ENCODE results near the gene CHRNA3. TPM values are rescaled to one million over a fixed set of nuclear protein-coding genes. Genes with fewer than 3 reads are reported as not detected.

The CHRNA3 gene
- polyA plus RNA-seq, 1 of the 3 experiments (the other 2 are of a cell fraction), result 2.3 TPM

- TF ChIP-seq MEF2A (IDR thresholded peaks at IDR 0.05; ENCODE audit: borderline replicate concordance, low read depth) (no peak), POLR2AphosphoS5 (IDR thresholded peaks at IDR 0.05; ENCODE audit: low read depth, low read length) (peak; percentile 73), TCF12 (IDR thresholded peaks at IDR 0.05) (no peak), SMC3 (IDR thresholded peaks at IDR 0.05; ENCODE audit: low read depth, low read length) (no peak)
These were observed 55.5 kb downstream of the CHRNA3 start, which contains the start of gene CHRNA5 (continued) for GRCh38 chr15:78565097-78565950.

DNA sequence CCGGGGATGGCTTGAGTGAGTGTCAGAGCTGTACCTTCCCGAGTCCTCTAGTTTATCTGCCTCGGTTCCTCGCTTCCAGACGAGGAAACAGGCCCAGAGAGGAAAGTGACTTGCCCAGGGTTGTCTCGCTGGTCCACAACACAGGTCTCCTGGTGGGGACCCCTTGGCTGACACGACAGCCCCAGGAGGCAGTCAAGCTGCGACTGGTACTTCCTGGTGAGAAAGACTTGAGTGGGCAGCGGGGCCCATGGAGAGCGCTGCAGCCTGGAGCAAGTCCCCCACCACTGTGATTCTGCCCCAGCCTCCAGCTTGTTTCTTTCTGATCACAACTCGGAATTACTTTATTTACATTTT is 56.1 kb downstream of the CHRNA3 start:
- peak overlapping the region; percentile 75; the same call in 1 of the 2 replicates for H2AFZ ChIP-seq (ENCODE audit: low read depth)
- POLR2A ChIA-PET, result interaction anchor here (0.6 to 2.2 kb wide), 8 partner anchors 24 to 265 kb away, joined by 3 to 17 read pairs (median 6); partner anchors contain the start of genes CHRNA3, IREB2, PSMA4 and SKIC8
- no peaks in the 10 kb centered on the region for H3K9me3 ChIP-seq

DNA sequence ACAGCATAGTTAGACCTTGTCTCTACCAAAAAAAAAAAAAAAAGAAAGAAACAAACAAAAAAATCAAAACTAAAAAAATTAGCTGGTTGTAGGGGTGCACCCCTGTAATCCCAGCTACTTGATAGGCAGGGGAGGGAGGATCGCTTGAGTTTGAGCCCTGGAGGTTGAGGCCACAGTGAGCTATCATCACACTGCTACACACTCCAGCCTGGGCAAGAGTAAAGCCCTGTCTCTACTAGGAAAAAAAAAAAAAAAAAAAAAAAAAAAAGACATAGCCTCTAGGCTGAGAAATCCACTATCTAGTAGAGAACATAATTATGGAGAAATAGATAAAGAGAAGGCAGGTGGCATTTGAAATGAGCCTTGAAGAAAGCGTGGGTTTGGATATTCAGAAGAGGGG is 57.7 kb downstream of the CHRNA3 start:
- Histone ChIP-seq H3K4me2 (no peak overlapping the region), H3K9ac (no peak overlapping the region), H3K9me3 (no peaks in the 10 kb centered on the region), H3K27me3 (ENCODE audit: insufficient read depth) (no peaks in the 10 kb centered on the region; the same call in 1 of the 2 replicates), H3K9me2 (no peaks in the 10 kb centered on the region), H3K36me3 (replicated peaks in 1 of 2; ENCODE audit: control insufficient read depth in 1 of 2, insufficient read depth in 2 of 2, low read length in 1 of 2) (no peaks in the 10 kb centered on the region), H3K4me1 (ENCODE audit: control insufficient read depth in 1 of 2, insufficient read depth in 2 of 2, low read depth in 1 of 2, low read length in 1 of 2) (peaks cover 0 to 13% of the 10 kb centered on the region in 2 experiments; a peak in 2 of 4 replicates), H3F3A (replicated peaks; ENCODE audit: insufficient read depth) (peaks cover 9% of the 10 kb centered on the region), H3K27ac (ENCODE audit: low read depth in 2 of 2, low read length in 1 of 2) (no peak overlapping the region), H4K20me1 (ENCODE audit: insufficient read depth) (no peaks in the 10 kb centered on the region), H3K4me3 (ENCODE audit: low read depth in 2 of 2, low read length in 1 of 2) (no peak overlapping the region), H2AFZ (ENCODE audit: low read depth) (no peak overlapping the region), H3K79me2 (ENCODE audit: insufficient read depth) (0 out of 2 replicates have a peak, but pooled peaks cover 4% of the 10 kb centered on the region)
- ChIA-PET CTCF (no interaction called here), POLR2A (no interaction called here)
- DNase-seq, result no peak
- TF ChIP-seq RCOR1 (IDR thresholded peaks at IDR 0.05; ENCODE audit: low read length) (no peak), EP300 (IDR thresholded peaks at IDR 0.05; ENCODE audit: borderline replicate concordance in 1 of 2, low read depth in 1 of 2, low read length in 1 of 2) (no peak), GABPA (IDR thresholded peaks at IDR 0.05; ENCODE audit: low read depth) (no peak), FOXM1 (IDR thresholded peaks at IDR 0.05; ENCODE audit: low read depth) (no peak), GATA2 (CRISPR knock-in tag; IDR thresholded peaks at IDR 0.05) (no peak)
- TF ChIP-seq, protein P1, sequence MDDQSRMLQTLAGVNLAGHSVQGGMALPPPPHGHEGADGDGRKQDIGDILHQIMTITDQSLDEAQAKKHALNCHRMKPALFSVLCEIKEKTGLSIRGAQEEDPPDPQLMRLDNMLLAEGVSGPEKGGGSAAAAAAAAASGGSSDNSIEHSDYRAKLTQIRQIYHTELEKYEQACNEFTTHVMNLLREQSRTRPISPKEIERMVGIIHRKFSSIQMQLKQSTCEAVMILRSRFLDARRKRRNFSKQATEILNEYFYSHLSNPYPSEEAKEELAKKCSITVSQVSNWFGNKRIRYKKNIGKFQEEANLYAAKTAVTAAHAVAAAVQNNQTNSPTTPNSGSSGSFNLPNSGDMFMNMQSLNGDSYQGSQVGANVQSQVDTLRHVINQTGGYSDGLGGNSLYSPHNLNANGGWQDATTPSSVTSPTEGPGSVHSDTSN (IDR thresholded peaks at IDR 0.05), result no peak
- TF ChIP-seq, protein P2, sequence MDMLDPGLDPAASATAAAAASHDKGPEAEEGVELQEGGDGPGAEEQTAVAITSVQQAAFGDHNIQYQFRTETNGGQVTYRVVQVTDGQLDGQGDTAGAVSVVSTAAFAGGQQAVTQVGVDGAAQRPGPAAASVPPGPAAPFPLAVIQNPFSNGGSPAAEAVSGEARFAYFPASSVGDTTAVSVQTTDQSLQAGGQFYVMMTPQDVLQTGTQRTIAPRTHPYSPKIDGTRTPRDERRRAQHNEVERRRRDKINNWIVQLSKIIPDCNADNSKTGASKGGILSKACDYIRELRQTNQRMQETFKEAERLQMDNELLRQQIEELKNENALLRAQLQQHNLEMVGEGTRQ (IDR thresholded peaks at IDR 0.05; ENCODE audit: borderline replicate concordance, low read depth, low read length), result no peak
- 87% methylated on average over 2 of the region's 2 CpGs for WGBS (ENCODE audit: low lambda C conversion rate)

More for the DNA sequence above, 56.1 kb downstream of the CHRNA3 start:
- H3K36me3 ChIP-seq (replicated peaks in 1 of 2; ENCODE audit: control insufficient read depth in 1 of 2, insufficient read depth in 2 of 2, low read length in 1 of 2), result no peaks in the 10 kb centered on the region
- H3K79me2 ChIP-seq (ENCODE audit: insufficient read depth), result peaks cover 16% of the 10 kb centered on the region; the same call in 1 of the 2 replicates
- 89% methylated on average over 8 of the region's 11 CpGs for WGBS (ENCODE audit: low lambda C conversion rate)
- DNase-seq, result no peak
- H3K27me3 ChIP-seq (ENCODE audit: insufficient read depth), result no peaks in the 10 kb centered on the region
- H3K4me2 ChIP-seq, result peak overlapping the region; percentile 91
- TF ChIP-seq NRF1 (IDR thresholded peaks at IDR 0.05; ENCODE audit: low read depth, low read length) (no peak), FOXJ3 (CRISPR knock-in tag; IDR thresholded peaks at IDR 0.05) (no peak), NFIC (IDR thresholded peaks at IDR 0.05; ENCODE audit: borderline replicate concordance) (no peak), YY1 (IDR thresholded peaks at IDR 0.05; ENCODE audit: low read depth) (no peak), TEAD4 (IDR thresholded peaks at IDR 0.05; ENCODE audit: borderline replicate concordance, insufficient read depth) (no peak)
- TF ChIP-seq, protein P2 (IDR thresholded peaks at IDR 0.05; ENCODE audit: borderline replicate concordance, low read depth, low read length), result no peak
- peaks cover 0 to 13% of the 10 kb centered on the region in 2 experiments; a peak in 2 of 4 replicates for H3K4me1 ChIP-seq (ENCODE audit: control insufficient read depth in 1 of 2, insufficient read depth in 2 of 2, low read depth in 1 of 2, low read length in 1 of 2)
- H3K9me2 ChIP-seq, result no peaks in the 10 kb centered on the region
- H4K20me1 ChIP-seq (ENCODE audit: insufficient read depth), result no peaks in the 10 kb centered on the region
- H3F3A ChIP-seq (replicated peaks; ENCODE audit: insufficient read depth), result peaks cover 9% of the 10 kb centered on the region
- H3K27ac ChIP-seq (ENCODE audit: low read depth in 2 of 2, low read length in 1 of 2), result peak overlapping the region in 1 of 2 experiments; percentile 44; a peak in 2 of 4 replicates
- H3K4me3 ChIP-seq (ENCODE audit: low read depth in 2 of 2, low read length in 1 of 2), result peak overlapping the region in 1 of 2 experiments; percentile 80; a peak in 1 of 4 replicates
- CTCF ChIA-PET, result interaction anchor here (1.0 to 3.4 kb wide), 8 partner anchors 8 to 256 kb away, joined by 3 to 12 read pairs (median 8); partner anchors contain the start of gene PSMA4
- H3K9ac ChIP-seq, result no peak overlapping the region
